Natural killer cell (primary cell): ENCODE results near the gene PRXL2B. TPM values are rescaled to one million over a fixed set of nuclear protein-coding genes. Genes with fewer than 3 reads are reported as not detected.
A peak's percentile ranks its signal among the peaks of the same experiment; 100 is the strongest.

Experiments used
- ATAC-seq, 3 donors: fragments of 150-1000 bp in 2 of 3; fragments of 200-7000 bp in 1 of 3; cut with Tn5 transposase; 1 replicate in 1 of 3; 2 replicates in 2 of 3; pipeline ENCODE4 v1.10.0; 2021; ENCODE audit warnings: mild to moderate bottlenecking in 2 of 3, moderate library complexity in 2 of 3
- DNase-seq, 2 donors: peaks; one replicate each; pipeline versions ENCODE4 v3.0.0 to v3.0.0-alpha.2; 2013 to 2021; ENCODE audit warnings: mixed read lengths in 1 of 2
- H3K27ac ChIP-seq: one replicate; pipeline ENCODE4 v1.5.1; 2013; ENCODE audit warnings: mild to moderate bottlenecking, low read length
- H3K27me3 ChIP-seq: one replicate; pipeline ENCODE4 v1.6.1; 2013; ENCODE audit warnings: low read length; ENCODE audit not compliant: control insufficient read depth, insufficient read depth
- H3K36me3 ChIP-seq: one replicate; pipeline ENCODE4 v1.6.1; 2013; ENCODE audit warnings: low read length; ENCODE audit not compliant: control insufficient read depth, insufficient read depth
- H3K4me1 ChIP-seq: one replicate; pipeline ENCODE4 v1.6.1; 2013; ENCODE audit warnings: low read length; ENCODE audit not compliant: control insufficient read depth, insufficient read depth
- H3K4me3 ChIP-seq: one replicate; pipeline ENCODE4 v1.5.1; 2013; ENCODE audit warnings: low read length
- H3K9me3 ChIP-seq: one replicate; pipeline ENCODE4 v1.6.1; 2013; ENCODE audit warnings: low read length; ENCODE audit not compliant: control insufficient read depth, insufficient read depth
- H3K27ac Mint-ChIP-seq, 2 donors: one replicate each; pipeline ENCODE4 v1.8.0; 2022; ENCODE audit warnings: mild to moderate bottlenecking in 2 of 2, mixed read lengths in 2 of 2, moderate library complexity in 1 of 2
- H3K27me3 Mint-ChIP-seq, 2 donors: one replicate each; pipeline ENCODE4 v1.8.0; 2022; ENCODE audit warnings: low read depth in 2 of 2, mixed read lengths in 2 of 2
- H3K36me3 Mint-ChIP-seq: one replicate; pipeline ENCODE4 v1.8.0; 2022; ENCODE audit warnings: mixed read lengths
- H3K4me1 Mint-ChIP-seq, 2 donors: one replicate each; pipeline ENCODE4 v1.8.0; 2022; ENCODE audit warnings: mixed read lengths in 2 of 2
- H3K4me3 Mint-ChIP-seq: one replicate; pipeline ENCODE4 v1.8.0; 2022; ENCODE audit warnings: mild to moderate bottlenecking, moderate library complexity, mixed read lengths
- H3K9me3 Mint-ChIP-seq, 2 donors: one replicate each; pipeline ENCODE4 v1.8.0; 2022; ENCODE audit warnings: mixed read lengths in 2 of 2
- WGBS: methylation state at CpG from one replicate; pipeline ENCODE4 v1.1.7; 2013; ENCODE audit warnings: missing lambda C conversion rate; ENCODE audit not compliant: insufficient coverage; 5-methylcytosine and 5-hydroxymethylcytosine counted together
- intact Hi-C: fragments of 100-400 bp; cut with micrococcal nuclease; formaldehyde crosslinking; loops from one replicate; pipeline ENCODE4 v1.14.2; 2022
- total RNA-seq, 4 donors: library from RNA; stranded (reverse); fragments of 120-200 nt in 1 of 4; gene quantifications; one replicate each; pipeline versions ENCODE4 v1.2.3 to v1.2.4, GENCODE V29; 2013 to 2022
- TF ChIP-seq, protein P1 (sequence below): fragments of 200-600 bp; IDR thresholded peaks from one replicate; pipeline ENCODE4 v1.8.0; 2022; ENCODE audit warnings: antibody characterized with exemption

The PRXL2B gene, protein sequence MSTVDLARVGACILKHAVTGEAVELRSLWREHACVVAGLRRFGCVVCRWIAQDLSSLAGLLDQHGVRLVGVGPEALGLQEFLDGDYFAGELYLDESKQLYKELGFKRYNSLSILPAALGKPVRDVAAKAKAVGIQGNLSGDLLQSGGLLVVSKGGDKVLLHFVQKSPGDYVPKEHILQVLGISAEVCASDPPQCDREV
- 10 to 100 TPM; 11.3 to 15.1 (median 11.6) TPM for total RNA-seq
- 7.6 TPM for total RNA-seq (2013)

DNA sequence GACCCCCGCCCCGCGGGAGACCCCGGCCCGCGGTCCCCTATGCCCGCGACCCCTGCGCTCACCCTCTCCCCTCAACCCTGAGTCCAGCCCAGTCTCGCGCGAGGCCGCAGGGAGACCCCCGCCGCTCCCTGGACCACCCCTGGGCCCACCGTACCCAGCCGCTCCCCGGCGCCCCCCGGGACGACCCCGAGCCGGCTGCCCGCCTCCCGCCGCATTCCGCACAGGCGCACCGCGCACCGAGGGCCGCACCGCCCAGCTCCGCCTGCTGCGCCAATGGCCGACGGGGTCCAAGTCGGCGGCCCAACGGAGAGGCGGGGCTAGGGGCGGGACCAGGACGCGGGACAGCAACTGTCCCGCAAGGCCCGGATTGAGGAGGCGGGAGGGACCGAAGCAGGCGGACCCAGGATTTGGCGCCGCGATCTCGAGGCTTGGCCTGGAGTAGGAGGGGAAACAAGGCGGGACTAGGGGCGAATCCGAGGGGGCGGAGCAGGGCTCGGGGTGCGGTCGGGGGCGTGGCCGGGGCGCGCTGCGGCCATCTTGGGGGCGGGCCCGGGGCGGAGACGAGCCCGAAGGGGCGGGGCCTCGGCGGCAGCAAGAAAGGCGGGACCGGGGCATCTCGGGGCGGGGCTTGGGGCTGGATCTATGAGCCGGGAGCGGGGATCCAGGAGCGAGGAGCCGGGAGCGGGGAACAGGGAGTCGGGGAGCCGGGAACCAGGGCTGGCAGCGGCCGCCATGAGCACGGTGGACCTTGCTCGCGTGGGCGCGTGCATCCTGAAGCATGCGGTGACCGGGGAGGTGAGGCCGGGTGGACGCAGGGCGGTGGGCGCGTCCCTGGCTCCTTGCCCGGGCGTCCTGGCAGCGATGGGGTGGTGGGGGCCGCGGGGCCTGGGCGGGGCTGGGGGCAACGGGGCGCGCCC lies at the start of gene PRXL2B:
PRXL2B (plus strand) TSS at position 624 of the 917 bp plus-strand sequence; CDS start at position 733, 109 bp downstream.
- Mint-ChIP-seq H3K4me1 (peaks cover 6 to 28% of the 10 kb centered on the region in 2 donors), H3K27me3 (no peaks in the 10 kb centered on the region), H3K36me3 (no peaks in the 10 kb centered on the region), H3K27ac (peak within 1 kb of the TSS; percentile 95), H3K4me3 (peak within 1 kb of the TSS; percentile 92), H3K9me3 (no peaks in the 10 kb centered on the region)
- intact Hi-C loops, result loop anchor here (1.0 to 5.0 kb wide), 2 partner anchors 56 to 59 kb away; partner anchors contain the start of gene PANK4
- H3K27me3 ChIP-seq, result no peaks in the 10 kb centered on the region
- peaks cover 36% of the 10 kb centered on the region for H3K4me1 ChIP-seq
- DNase-seq (peak; percentile 97 to 98), ATAC-seq (peak; percentile 75 to 90 (median 81))
- H3K4me3 ChIP-seq, result peak within 1 kb of the TSS; percentile 84
- WGBS, result under 1% methylated on average over 107 of the region's 107 CpGs
- peaks cover 6% of the 10 kb centered on the region for H3K36me3 ChIP-seq
- H3K27ac ChIP-seq, result peak within 1 kb of the TSS; percentile 100
- TF ChIP-seq, protein P1, sequence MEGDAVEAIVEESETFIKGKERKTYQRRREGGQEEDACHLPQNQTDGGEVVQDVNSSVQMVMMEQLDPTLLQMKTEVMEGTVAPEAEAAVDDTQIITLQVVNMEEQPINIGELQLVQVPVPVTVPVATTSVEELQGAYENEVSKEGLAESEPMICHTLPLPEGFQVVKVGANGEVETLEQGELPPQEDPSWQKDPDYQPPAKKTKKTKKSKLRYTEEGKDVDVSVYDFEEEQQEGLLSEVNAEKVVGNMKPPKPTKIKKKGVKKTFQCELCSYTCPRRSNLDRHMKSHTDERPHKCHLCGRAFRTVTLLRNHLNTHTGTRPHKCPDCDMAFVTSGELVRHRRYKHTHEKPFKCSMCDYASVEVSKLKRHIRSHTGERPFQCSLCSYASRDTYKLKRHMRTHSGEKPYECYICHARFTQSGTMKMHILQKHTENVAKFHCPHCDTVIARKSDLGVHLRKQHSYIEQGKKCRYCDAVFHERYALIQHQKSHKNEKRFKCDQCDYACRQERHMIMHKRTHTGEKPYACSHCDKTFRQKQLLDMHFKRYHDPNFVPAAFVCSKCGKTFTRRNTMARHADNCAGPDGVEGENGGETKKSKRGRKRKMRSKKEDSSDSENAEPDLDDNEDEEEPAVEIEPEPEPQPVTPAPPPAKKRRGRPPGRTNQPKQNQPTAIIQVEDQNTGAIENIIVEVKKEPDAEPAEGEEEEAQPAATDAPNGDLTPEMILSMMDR, result no peak
- no peaks in the 10 kb centered on the region for H3K9me3 ChIP-seq

DNA sequence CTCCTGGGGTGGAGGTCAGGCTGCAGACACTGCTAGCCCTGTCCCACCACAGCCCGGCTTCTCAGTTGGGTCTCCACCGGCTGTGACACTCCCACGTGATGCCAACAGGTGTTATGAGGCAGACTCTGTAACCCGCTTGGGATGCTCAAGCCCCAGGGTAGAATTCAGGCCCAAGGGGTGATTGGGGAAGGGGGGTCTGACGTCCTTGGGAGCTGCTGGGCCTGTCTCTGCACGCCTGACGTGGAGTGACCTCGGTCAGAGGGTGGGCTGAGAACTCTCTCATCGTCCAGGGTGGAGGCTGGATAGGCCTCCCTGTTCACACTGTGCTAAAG lies 48.8 kb upstream of the PRXL2B start:
- ATAC-seq (no peak), DNase-seq (no peak)
- no peak overlapping the region for H3K27ac ChIP-seq
- no peaks in the 10 kb centered on the region for H3K9me3 ChIP-seq
- TF ChIP-seq, protein P1, result no peak
- H3K27ac Mint-ChIP-seq, result no peak overlapping the region
- H3K27me3 ChIP-seq, result peaks cover 5% of the 10 kb centered on the region
- H3K4me3 ChIP-seq, result no peak overlapping the region
- H3K4me3 Mint-ChIP-seq, result no peak overlapping the region
- no peaks in the 10 kb centered on the region for H3K36me3 Mint-ChIP-seq
- H3K36me3 ChIP-seq, result no peaks in the 10 kb centered on the region
- peaks cover 21% of the 10 kb centered on the region for H3K4me1 ChIP-seq
- no peaks in the 10 kb centered on the region for H3K4me1 Mint-ChIP-seq
- H3K27me3 Mint-ChIP-seq, result peaks cover 0 to 5% of the 10 kb centered on the region in 2 donors
- 85% methylated on average over 9 of the region's 9 CpGs for WGBS
- H3K9me3 Mint-ChIP-seq, result no peaks in the 10 kb centered on the region
- intact Hi-C loops, result no loop called here

DNA sequence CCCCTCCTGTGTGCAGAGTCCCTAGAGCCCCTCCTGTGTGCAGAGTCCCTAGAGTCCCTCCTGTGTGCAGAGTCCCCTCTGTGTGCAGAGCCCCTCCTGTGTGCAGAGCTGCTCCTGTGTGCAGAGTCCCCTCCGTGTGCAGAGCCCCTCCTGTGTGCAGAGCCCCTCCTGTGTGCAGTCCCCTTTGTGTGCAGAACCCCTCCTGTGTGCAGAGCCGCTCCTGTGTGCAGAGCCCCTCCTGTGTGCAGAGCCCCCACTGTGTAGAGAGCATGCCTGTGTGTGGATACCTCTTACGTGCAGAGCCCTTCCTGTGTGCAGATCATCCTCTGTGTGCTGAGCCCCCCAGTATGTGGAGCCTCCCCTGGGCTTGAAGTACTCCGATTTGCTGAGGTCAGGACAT lies 48.2 kb upstream of the PRXL2B start:
- WGBS, result 77% methylated on average over 4 of the region's 4 CpGs
- DNase-seq (no peak), ATAC-seq (no peak)
- H3K9me3 ChIP-seq, result no peaks in the 10 kb centered on the region
- H3K36me3 ChIP-seq, result no peaks in the 10 kb centered on the region
- Mint-ChIP-seq H3K9me3 (no peaks in the 10 kb centered on the region), H3K27me3 (peaks cover 0 to 3% of the 10 kb centered on the region in 2 donors), H3K4me3 (no peak overlapping the region), H3K27ac (no peak overlapping the region), H3K4me1 (no peaks in the 10 kb centered on the region), H3K36me3 (no peaks in the 10 kb centered on the region)
- TF ChIP-seq, protein P1, result no peak
- no peak overlapping the region for H3K27ac ChIP-seq
- intact Hi-C loops, result no loop called here
- no peak overlapping the region for H3K4me3 ChIP-seq
- peaks cover under 1% of the 10 kb centered on the region for H3K27me3 ChIP-seq
- H3K4me1 ChIP-seq, result peaks cover 26% of the 10 kb centered on the region
